ENCODE results near the gene HSPA4L.

The HSPA4L gene

GRCh38 chr4:127870688-127871087 lies 88.6 kb downstream of the HSPA4L start:
- DNase-seq = no peak

- no peak for DNase-seq
Observed at GRCh38 chr4:127875791-127876190, 93.7 kb downstream of the HSPA4L start.

- DNase-seq = peak; percentile 94 to 96
Observed at GRCh38 chr4:127880763-127881562, 98.8 kb downstream of the HSPA4L start, which contains the start of gene PLK4. TSS of gene PLK4 (plus strand) at chr4:127880893. CDS start at chr4:127881135, 242 bp downstream.

- no peak for DNase-seq
Observed at GRCh38 chr4:127881563-127881864, 99.4 kb downstream of the HSPA4L start.

GRCh38 chr4:127888559-127888958 lies 106.4 kb downstream of the HSPA4L start:
- no peak for DNase-seq

DNA sequence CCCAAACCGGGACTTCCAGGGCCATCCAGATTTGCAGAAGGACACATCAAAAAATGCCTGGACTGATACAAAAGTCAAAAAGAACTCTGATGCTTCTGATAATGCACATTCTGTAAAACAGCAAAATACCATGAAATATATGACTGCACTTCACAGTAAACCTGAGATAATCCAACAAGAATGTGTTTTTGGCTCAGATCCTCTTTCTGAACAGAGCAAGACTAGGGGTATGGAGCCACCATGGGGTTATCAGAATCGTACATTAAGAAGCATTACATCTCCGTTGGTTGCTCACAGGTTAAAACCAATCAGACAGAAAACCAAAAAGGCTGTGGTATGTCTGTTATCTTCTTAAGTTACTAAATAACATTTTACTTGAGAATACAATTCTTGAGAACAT lies 107.8 kb downstream of the HSPA4L start:
- DNase-seq = no peak
